Measurements from ENCODE around the gene KCTD5.
"Not testable (repeated sequence)": the region's sequence is repeated elsewhere in the genome, so short reads cannot be mapped to it uniquely, and the experiment has no call there.

The KCTD5 gene, protein sequence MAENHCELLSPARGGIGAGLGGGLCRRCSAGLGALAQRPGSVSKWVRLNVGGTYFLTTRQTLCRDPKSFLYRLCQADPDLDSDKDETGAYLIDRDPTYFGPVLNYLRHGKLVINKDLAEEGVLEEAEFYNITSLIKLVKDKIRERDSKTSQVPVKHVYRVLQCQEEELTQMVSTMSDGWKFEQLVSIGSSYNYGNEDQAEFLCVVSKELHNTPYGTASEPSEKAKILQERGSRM

DNA sequence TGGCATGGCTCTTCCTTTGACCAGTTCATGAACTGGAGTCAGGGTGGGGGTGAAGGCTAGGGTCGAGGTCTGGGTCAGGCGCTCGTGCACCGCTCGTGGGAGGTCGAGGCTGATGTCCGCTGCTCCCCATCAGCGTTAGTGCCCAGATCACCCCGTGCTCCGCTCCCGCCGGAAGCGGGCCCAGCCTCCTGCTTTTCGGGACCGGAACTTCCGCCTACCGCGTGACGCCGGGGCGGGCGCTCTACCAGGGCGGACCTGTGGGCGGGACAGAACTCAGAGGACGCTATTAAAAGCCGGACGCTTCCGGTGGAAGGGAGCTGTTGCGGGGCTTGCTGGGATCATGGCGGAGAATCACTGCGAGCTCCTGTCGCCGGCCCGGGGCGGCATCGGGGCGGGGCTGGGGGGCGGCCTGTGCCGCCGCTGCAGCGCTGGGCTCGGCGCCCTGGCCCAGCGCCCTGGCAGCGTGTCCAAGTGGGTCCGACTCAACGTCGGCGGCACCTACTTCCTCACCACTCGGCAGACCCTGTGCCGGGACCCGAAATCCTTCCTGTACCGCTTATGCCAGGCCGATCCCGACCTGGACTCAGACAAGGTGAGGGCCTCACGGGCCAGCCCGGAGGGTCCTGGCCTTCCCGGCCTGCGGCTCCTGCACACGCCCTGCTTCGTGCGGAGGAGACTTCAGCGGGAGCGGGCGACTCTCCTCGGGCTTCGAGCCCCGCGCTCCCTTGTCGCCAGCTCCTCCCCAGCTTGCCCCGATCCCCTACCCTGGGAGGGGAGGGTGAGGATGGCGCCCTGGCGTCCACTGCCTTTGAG is at the start of gene KCTD5:
KCTD5 (plus strand) TSS at position 315 of the 813 bp plus-strand sequence; CDS start at position 341, 26 bp downstream.
- peak; percentile 98 for DNase-seq

DNA sequence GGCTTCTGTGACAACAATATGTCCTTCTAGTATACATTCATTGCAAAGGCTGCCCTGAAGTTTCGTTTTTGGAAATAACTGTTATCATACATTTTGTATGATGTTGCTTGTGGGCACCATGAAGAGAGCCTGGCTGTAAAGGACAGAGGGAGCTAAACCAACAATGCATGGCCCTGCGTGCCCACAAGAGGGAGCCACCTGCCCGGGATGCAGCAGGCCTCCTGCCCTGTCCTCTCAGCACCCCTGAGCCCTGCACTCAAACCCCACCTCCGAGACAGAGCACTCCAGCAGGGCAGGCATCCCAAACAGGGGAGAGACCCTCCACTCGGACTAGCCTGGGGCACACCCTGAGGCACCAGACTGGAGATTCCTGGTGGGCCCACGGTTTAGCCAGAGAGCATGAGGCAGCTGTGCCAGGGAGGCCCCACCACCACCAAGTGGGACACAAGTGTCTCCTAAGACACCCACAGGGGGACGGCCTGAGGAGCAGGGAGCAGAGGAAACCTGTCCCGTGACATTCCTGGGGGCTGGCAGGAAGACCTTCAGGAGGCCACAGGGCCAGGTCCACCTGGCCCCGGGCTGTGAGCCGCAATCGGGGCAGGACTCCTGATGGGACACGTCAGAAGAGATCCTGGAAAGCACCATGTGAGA is 43.1 kb upstream of the KCTD5 start:
- not testable (repeated sequence) for DNase-seq

DNA sequence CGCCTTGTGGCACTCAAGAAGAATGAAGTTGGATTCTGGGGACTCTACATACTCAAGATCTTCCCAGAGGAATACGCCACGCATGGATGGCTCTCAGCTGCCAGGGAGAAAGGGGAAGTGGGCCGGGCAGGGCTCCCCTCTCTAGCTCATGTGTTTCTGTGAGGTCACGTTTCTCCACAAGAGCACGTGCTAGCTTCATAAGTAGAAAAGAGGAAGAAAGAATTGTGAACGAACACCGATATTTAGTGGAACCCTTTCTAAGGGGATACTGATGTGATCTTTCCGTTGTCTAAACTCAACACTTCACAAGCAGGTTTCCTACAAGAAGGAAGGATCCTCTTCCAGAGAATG is 42.6 kb upstream of the KCTD5 start:
- not testable (repeated sequence) for DNase-seq

DNA sequence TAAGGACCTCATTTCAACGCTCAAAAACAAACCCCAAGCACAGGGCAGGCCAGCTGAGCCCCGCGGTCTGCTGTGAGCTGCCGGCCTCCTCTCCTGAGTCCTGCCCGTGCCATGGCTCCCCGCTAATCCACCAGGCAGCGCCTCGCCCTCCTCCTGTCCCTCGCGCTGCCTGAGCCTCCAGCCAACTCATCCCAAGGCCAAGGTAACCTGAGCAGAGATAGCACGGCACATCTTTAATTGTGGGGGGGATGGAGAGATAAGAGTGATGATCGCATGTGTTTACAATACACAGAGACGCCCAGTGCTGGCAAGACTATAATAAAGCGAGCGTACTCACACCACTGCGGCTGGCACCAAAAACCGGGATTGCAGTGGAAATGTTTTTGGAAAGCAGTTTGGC is 39.8 kb upstream of the KCTD5 start:
- DNase-seq, result not testable (repeated sequence)

DNA sequence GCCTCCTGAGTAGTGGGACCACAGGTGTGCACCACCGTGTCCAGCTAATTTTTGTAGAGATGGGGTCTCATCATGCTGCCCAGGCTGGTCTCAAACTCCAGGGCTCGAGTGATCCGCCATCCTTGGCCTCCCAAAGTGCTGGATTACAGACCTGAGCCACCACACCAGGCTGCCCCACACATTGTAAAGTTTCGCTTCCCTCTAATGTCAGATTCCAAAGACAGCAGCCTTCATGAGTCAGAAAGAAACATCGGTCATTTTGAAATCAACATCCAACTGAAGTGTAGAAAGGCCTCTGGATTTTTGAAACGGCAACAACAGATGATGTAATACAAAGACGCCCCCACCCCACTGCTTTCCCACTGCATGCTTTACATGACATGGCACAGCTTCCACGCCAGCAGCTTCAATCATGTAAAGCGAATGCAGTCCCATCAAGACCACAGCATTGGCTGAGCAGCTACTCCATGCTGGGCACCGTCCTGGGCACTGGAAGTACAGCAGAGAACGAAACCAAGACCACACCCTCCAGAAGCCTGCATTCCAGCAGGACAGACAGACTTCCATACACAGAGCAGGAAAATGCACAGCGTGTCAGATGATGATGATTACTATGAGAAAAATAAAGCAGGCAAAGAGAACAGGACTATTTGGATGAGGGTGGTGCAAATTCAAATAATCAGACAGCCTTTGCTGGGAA is 37.4 kb upstream of the KCTD5 start:
- not testable (repeated sequence) for DNase-seq

DNA sequence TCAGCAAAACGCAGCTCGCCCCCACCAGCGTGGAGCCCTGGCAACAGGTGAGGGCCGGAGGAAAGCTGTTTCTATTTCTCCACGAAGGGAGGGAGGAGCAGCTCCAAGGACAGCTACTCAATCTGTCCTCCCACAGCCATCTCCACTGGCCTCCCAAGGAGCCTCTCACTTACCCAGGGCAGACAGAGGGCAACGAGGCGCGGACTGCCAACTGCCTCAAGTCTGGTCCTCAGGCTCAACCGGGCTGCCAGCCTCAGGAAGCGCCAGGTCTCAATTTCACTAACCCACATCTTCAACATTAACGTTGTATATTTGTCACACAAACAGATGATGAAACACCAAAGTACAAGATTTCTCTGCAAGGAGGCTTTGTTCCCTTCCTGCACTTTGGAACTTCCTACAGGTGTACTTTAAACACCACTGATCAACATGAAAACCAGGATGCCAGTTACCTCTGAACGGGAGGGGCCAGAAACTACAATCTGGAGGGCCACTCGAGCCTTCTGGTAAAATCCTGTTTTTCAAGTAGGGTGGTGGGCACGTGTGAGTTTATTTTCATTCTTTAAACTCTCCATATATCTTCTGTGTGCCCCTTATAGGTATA is 31.0 kb upstream of the KCTD5 start:
- not testable (repeated sequence) for DNase-seq

DNA sequence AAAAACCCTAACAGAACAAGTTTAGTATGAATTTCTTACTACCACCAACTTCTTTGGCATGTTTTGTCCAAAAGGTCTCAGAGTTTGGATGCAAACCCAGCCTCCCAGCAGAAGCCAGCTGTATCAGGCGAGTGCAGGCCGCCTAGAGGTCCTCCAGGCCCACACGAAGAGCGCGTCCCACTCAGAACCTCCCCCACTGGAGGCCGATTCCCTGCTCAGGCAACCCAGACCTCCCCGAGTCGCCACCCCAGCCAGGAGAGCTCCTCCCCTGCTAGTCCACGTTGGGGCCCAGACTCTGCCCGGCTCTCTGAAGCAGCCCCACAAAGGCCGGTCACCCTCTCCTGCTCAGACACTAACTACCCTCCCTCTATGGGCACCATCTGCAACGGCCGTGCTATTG is 28.4 kb upstream of the KCTD5 start:
- DNase-seq, result not testable (repeated sequence)

DNA sequence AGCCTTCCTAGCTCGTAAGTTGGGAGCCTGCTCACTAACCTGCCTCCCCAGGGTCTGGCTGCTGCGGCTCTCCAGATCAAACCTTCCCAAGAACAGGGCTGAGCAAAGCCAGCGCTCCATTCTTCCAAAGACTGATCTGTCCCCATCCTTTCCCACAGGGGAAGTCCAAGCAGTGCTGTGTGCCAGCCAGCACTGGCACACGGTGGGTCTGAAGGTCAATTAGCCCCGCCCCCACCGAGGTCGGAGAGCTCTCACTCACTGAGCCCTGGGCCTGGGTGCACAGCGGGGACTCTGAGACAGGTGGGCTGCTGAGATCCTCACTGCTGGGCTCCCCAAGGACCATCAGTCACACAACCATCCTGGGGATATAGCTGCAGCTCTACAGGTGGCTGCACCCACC is 27.4 kb upstream of the KCTD5 start:
- not testable (repeated sequence) for DNase-seq

DNA sequence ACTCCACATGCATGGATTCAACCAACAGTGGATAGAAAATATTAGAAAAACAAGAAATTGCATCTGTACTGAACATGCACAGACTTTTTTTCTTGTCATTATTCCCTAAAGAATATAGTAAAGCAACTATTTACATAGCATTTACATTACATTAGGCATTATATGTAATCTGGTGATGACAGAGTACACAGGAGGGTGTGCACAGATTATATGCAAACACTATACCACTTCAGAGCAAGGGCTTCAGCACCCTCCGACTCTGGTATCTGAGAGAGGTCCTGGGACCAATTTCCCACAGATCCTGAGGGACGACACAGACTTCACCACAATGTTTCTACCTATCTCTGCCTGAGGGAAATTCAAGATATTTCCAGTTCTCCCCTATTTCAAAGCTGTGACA is 25.3 kb upstream of the KCTD5 start:
- no peak for DNase-seq

DNA sequence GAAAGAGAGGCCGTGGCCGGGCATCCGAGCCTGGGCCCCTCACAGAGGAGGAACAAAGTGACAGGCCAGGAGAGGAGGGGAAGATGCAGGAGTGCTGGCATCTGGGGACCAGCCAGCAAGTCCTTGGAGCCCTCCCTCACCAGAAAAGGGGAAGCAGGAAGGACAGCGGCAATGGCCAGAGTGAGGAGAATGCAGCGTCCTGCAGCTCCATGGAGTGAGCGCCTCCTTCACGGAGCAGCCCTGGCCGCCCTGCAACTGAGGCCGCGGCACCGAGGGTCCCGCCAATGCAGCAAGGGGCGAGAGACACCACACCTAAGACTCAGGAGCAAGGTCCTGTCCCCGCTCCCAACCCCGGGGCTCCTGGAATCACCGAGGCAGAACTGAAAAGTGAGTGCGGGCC is 24.5 kb upstream of the KCTD5 start:
- not testable (repeated sequence) for DNase-seq

DNA sequence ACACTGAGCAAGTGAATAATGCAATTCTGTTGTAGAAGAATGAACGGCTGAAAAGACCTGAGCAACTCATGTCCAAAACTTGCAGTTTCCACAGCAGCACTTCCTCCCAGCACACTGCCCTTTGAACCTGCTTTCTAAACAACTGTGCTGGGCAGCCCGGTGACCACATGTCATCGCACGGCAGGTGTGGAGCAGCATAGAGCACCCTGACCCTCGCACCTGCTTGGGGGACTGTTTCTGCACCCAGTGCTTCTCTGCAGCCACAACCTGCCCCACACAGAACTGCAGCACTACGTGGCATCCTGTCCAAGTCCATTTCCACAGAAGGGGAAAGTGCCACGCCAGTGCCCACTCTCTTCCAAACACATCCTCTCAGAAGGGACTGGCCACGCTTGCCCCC is 22.8 kb upstream of the KCTD5 start:
- DNase-seq, result not testable (repeated sequence)

DNA sequence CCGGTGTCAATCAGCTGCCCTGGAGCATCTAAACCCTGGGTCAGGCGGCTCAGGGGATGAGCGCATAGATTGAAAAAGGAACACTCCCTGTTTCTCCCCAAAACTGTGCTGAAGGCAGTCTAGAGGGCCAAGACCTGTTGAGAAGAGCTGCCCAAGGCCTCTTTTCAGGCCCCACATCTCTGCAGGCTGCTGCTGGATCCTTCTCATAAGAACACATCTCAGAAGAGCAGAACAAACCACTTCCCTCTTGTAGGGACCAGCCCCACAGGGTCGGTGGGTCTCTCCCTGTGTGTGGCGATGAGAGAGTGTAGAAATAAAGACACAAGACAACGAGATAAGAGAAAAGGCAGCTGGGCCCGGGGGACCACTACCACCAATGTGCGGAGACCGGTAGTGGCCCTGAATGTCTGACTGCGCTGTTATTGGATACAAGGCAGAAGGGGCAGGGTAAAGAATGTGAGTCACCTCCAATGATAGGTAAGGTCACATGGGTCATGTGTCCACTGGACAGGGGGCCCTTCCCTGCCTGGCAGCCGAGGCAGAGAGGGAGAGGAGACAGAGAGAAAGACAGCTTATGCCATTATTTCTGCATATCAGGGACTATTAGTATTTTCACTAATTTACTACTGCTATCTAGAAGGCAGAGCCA is 22.2 kb upstream of the KCTD5 start:
- not testable (repeated sequence) for DNase-seq

DNA sequence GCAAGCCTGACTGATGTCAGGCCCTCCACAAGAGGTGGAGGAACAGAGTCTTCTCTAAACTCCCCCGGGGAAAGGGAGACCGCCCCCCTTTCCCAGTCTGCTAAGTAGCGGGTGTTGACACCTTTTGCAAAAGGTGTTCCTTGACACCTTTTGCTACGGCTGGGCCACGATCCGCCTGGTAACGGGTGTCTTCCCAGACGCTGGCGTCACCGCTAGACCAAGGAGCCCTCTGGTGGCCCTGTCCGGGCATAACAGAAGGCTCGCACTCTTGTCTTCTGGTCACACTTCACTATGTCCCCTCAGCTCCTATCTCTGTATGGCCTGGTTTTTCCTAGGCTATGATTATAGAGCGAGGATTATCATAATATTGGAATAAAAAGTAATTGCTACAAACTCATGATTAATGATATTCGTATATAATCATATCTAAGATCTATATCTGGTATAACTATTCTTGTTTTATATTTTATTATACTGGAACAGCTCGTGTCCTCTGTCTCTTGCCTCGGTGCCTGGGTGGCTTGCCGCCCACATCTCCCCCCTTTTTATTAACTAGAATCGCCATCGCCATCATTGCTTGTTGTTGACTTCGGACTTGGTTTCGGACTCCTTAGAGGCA is 21.5 kb upstream of the KCTD5 start:
- not testable (repeated sequence) for DNase-seq

DNA sequence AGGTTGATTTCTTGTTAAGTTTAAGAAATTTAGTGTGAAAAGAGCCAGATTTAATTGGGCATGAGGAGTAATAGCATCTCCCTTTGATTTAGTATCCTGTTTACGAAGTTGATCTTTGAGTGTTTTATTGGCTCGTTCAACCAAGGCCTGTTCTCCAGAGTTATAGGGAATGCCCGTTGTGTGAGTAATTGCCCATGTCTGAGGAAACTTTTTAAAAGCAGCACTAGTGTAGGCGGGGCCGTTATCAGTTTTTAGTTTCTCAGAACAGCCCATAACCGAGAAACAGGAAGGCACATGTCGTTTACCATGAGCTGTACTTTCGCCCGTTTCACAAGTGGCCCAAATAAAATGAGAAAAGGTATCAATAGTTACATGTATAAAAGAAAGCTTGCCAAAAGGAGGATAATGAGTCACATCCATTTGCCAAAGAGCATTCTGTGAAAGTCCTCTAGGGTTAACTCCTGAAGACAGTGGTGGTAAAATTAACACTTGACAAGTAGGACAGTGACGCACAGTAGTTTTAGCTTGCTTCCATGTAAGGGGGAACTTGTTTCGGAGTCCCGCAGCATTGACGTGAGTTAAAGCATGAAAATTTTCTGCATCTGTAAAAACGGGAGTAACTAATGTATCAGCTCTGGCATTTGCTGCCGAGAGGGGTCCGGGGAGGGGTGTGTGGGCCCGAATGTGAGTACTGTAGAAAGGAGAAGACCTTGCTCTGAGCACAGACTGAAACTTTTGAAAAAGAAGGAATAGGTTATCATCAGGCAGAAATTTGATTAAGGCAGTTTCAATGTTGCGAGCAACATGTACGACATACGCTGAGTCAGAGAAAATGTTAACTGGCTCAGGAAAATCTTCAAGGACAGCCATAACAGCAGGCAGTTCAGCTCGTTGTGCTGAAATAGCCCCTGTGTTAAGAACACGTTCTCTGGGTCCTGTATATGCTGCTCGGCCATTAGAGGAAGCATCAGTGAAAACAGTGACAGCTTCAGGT is 18.5 kb upstream of the KCTD5 start:
- DNase-seq, result no peak

DNA sequence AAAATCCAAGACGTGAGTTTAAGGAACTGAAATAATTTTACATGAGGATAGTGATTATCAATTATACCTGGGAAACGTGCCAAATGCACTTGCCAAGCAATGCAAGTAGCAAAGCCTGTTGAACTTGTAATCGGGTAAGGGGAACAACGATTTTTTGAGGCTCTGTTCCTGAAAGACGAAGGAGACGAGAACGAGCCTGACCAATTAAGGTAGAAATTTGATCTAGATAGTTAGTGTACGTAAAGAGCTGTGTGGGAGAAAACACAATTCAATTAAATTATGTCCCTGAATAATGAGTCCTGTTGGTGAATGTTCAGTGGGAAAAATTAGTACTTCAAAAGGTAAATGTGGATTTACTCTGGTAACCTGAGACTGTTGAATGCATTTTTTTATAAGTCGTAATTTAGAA is 17.7 kb upstream of the KCTD5 start:
- no peak for DNase-seq

DNA sequence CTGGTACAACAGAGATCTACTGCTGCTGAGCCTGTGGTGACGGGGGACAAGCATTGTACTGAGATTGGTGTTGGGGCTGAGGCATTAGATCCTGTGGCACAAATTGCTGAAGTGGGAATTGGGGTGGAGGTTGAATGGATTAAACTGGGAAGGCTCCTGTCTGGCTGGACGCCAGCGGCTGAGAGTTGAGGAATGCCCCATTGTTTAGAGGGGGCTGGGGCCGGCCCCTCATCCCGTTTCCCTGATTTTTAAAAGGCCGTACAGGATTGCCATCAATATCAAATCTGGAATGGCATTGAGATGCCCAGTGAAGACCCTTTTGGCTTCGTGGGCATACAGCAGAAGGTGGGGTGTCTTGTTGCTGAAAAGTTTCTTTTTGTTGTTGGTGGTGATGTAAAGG is 15.7 kb upstream of the KCTD5 start:
- not testable (repeated sequence) for DNase-seq

DNA sequence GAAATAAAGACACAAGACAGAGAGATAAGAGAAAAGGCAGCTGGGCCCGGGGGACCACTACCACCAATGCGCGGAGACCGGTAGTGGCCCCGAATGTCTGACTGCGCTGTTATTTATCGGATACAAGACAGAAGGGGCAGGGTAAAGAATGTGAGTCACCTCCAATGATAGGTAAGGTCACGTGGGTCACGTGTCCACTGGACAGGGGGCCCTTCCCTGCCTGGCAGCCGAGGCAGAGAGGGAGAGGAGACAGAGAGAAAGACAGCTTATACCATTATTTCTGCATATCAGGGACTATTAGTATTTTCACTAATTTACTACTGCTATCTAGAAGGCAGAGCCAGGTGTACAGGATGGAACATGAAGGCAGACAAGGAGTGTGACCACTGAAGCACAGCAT is 12.7 kb upstream of the KCTD5 start:
- DNase-seq, result not testable (repeated sequence)

DNA sequence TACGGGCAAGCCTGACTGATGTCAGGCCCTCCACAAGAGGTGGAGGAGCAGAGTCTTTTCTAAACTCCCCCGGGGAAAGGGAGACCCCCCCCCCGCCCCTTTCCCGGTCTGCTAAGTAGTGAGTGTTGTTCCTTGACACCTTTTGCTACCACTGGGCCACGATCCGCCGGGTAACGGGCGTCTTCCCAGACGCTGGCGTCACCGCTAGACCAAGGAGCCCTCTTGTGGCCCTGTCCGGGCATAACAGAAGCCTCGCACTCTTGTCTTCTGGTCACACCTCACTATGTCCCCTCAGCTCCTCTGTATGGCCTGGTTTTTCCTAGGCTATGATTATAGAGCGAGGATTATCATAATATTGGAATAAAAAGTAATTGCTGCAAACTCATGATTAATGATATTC is 12.3 kb upstream of the KCTD5 start:
- peak; percentile 54 for DNase-seq

DNA sequence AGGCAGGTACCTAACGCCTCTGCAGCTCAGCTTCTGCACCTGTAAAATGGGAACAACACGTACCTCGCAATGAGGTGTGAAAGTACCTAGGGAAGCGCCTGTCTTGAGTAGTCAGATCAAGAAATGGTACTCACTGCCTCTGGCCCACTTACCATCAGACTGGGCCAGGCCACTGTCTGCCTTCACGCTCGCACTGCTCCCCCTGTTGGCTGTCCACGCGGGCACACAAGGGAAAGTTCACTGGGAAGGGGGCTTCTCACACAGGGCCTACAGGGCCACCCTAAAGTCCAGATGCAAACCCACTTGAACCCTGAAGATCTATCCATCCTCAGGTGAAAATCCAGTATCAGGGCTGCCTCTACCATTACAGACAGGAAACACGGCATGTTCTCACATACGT is 11.1 kb upstream of the KCTD5 start:
- DNase-seq, result not testable (repeated sequence)

DNA sequence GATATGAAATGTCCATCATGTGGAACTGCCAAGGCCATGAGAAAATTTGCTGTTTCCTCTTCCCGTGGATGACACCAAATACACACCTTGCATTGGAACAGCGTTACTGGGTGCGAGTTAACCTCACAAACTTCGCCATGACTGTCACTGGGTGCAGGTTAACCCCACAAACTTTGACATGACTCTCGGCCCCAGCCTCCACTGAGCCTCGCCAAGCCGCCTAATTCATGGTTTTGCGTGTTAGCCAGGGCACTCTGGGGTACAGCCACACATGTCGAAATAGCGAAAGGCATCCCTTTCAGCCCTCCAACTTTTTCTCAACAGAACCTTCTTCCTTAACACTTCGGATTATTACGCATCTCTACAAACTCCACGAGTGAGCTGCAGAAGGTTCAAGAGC is 10.6 kb upstream of the KCTD5 start:
- DNase-seq, result no peak

Data from femur (tissue), 1 donor.